Measurements from ENCODE around the gene ZNF441. TPM values are rescaled to one million over a fixed set of nuclear protein-coding genes. Genes with fewer than 3 reads are reported as not detected.

The ZNF441 gene
- total and polyA plus RNA-seq, 2 of the 13 experiments (the other 11 are each of a cell fraction or from before 2014, with no cell fraction given), result 2.8 to 10.0 TPM

DNA sequence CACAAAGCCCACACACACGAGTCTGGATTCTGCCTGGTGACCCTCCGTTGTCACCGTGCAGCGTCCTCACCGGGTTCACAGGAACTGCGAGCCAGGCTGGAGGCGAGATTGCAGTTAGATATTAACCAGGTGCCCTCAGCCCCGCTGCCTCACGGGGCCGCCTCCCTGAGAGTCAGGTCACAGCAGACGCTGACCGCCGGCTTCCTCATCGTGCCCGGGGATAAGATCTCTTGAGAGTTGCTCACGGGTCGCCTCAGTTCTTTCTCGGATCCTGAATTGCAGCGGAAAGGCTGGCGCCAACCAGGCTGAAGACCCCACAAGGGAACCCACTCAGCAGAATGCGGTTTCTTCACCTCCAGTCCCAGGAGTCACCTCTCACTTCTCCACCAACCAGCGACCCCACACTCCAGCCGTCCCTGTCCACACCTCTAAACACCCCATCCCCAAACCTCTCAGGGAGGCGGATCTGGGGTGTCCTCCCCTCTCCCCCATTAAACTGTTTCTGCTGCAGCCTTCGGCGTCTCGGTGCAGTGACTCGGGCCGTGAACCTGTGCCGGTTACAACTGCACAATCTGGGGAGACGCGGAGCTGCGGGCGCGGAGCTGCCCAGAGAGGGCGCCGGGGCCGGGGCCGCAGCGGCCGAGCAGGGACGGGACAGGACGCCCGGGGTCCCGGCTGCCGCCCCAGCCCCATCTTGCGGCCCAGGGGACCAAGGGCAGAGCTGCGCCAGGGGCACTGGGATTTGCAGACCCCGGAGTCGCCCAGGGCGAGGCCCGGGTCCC lies 28.6 kb upstream of the ZNF441 start (continued):
- TF ChIP-seq ZFP37 (CRISPR knock-in tag; IDR thresholded peaks at IDR 0.05; ENCODE audit: borderline replicate concordance) (no peak), SP1 (IDR thresholded peaks at IDR 0.05) (no peak), SP1 (CRISPR knock-in tag; IDR thresholded peaks at IDR 0.05) (0 out of 2 replicates have a peak, but pooled peaks have one; percentile 24), ZNF460 (CRISPR knock-in tag; IDR thresholded peaks at IDR 0.05; ENCODE audit: borderline replicate concordance) (no peak), ZNF121 (CRISPR knock-in tag; IDR thresholded peaks at IDR 0.05) (no peak), ZNF75D (CRISPR knock-in tag; IDR thresholded peaks at IDR 0.05; ENCODE audit: borderline replicate concordance) (no peak), TBL1XR1 (IDR thresholded peaks at IDR 0.05; ENCODE audit: borderline replicate concordance, low read length, partially characterized antibody) (no peak), NR2F2 (IDR thresholded peaks at IDR 0.05; ENCODE audit: borderline replicate concordance, low read depth) (no peak), RFXAP (CRISPR knock-in tag; IDR thresholded peaks at IDR 0.05; ENCODE audit: borderline replicate concordance) (no peak), TBX3 (IDR thresholded peaks at IDR 0.05; ENCODE audit: borderline replicate concordance) (no peak), AKAP8 (CRISPR knock-in tag; IDR thresholded peaks at IDR 0.05) (no peak), KLF9 (CRISPR knock-in tag; IDR thresholded peaks at IDR 0.05; ENCODE audit: low read depth) (no peak), SMAD3 (CRISPR knock-in tag; IDR thresholded peaks at IDR 0.05) (no peak; the same call in 1 of the 2 replicates), AHR (CRISPR knock-in tag; IDR thresholded peaks at IDR 0.05) (no peak), ZNF205 (CRISPR knock-in tag; IDR thresholded peaks at IDR 0.05) (0 out of 2 replicates have a peak, but pooled peaks have one; percentile 19), RAD21 (CRISPR knock-in tag; IDR thresholded peaks at IDR 0.05) (peak; percentile 48), ZNF24 (IDR thresholded peaks at IDR 0.05) (no peak), MYC (CRISPR knock-in tag; IDR thresholded peaks at IDR 0.05; ENCODE audit: borderline replicate concordance) (peak; percentile 46; the same call in 1 of the 2 replicates), THAP11 (CRISPR knock-in tag; IDR thresholded peaks at IDR 0.05) (peak; percentile 47; the same call in 1 of the 2 replicates), MED8 (CRISPR knock-in tag; IDR thresholded peaks at IDR 0.05; ENCODE audit: insufficient replicate concordance) (no peak), TEAD3 (CRISPR knock-in tag; optimal IDR thresholded peaks at IDR 0.05; ENCODE audit: borderline replicate concordance) (no peak), RBM39 (IDR thresholded peaks at IDR 0.05; ENCODE audit: low read depth, low read length, poor library complexity, severe bottlenecking) (peak; percentile 20), LCORL (IDR thresholded peaks at IDR 0.05) (no peak), LCORL (CRISPR knock-in tag; IDR thresholded peaks at IDR 0.05) (peak; percentile 2; the same call in 1 of the 2 replicates), ATF1 (CRISPR knock-in tag; IDR thresholded peaks at IDR 0.05) (no peak), MBD4 (IDR thresholded peaks at IDR 0.05; ENCODE audit: borderline replicate concordance, low read length) (no peak), SP2 (CRISPR knock-in tag; IDR thresholded peaks at IDR 0.05) (no peak), ZFP82 (CRISPR knock-in tag; IDR thresholded peaks at IDR 0.05; ENCODE audit: borderline replicate concordance) (no peak), U2AF2 (IDR thresholded peaks at IDR 0.05; ENCODE audit: low read depth, low read length) (no peak), ZNF446 (CRISPR knock-in tag; IDR thresholded peaks at IDR 0.05) (no peak), SAP130 (CRISPR knock-in tag; IDR thresholded peaks at IDR 0.05; ENCODE audit: low read depth) (peak; percentile 80)
- TF ChIP-seq, protein P1, sequence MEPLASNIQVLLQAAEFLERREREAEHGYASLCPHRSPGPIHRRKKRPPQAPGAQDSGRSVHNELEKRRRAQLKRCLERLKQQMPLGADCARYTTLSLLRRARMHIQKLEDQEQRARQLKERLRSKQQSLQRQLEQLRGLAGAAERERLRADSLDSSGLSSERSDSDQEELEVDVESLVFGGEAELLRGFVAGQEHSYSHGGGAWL (CRISPR knock-in tag; IDR thresholded peaks at IDR 0.05), result no peak; the same call in 1 of the 2 replicates
- TF ChIP-seq, protein P2, sequence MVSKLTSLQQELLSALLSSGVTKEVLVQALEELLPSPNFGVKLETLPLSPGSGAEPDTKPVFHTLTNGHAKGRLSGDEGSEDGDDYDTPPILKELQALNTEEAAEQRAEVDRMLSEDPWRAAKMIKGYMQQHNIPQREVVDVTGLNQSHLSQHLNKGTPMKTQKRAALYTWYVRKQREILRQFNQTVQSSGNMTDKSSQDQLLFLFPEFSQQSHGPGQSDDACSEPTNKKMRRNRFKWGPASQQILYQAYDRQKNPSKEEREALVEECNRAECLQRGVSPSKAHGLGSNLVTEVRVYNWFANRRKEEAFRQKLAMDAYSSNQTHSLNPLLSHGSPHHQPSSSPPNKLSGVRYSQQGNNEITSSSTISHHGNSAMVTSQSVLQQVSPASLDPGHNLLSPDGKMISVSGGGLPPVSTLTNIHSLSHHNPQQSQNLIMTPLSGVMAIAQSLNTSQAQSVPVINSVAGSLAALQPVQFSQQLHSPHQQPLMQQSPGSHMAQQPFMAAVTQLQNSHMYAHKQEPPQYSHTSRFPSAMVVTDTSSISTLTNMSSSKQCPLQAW (CRISPR knock-in tag; IDR thresholded peaks at IDR 0.05), result peak; percentile 95

Data from HepG2 (cell line).